SK-N-SH (cell line): ENCODE results near the gene SEZ6.

Source experiments
- CHD2 ChIP-seq: fragments of 150-350 bp; IDR thresholded peaks from 2 replicates; pipeline ENCODE4 v1.6.1; 2018; ENCODE audit warnings: low read length; ENCODE audit not compliant: partially characterized antibody
- CTCF ChIP-seq: fragments of 200-600 bp; sonication (generic); IDR thresholded peaks from 2 replicates; pipeline ENCODE4 v1.6.1; 2017; ENCODE audit warnings: antibody characterized with exemption, mild to moderate bottlenecking, moderate library complexity
- EP300 ChIP-seq, 2 experiments: IDR thresholded peaks; 2 replicates each; pipeline versions ENCODE4 v1.4.0 to v1.6.1; 2012; ENCODE audit warnings: borderline replicate concordance in 1 of 2, low read depth in 1 of 2, low read length in 1 of 2
- JUND ChIP-seq: IDR thresholded peaks from 2 replicates; pipeline ENCODE4 v1.4.0; 2012
- NRF1 ChIP-seq: IDR thresholded peaks from 2 replicates; pipeline ENCODE4 v1.6.1; 2012; ENCODE audit warnings: low read depth, mild to moderate bottlenecking, low read length
- RAD21 ChIP-seq: IDR thresholded peaks from 2 replicates; pipeline ENCODE4 v1.6.1; 2012; ENCODE audit warnings: mild to moderate bottlenecking, low read length
- RFX5 ChIP-seq: IDR thresholded peaks from 2 replicates; pipeline ENCODE4 v1.6.1; 2012; ENCODE audit warnings: mild to moderate bottlenecking, improper control_type of control experiment, low read length
- TEAD4 ChIP-seq: IDR thresholded peaks from 2 replicates; pipeline ENCODE4 v1.4.0; 2012; ENCODE audit warnings: mild to moderate bottlenecking, borderline replicate concordance; ENCODE audit not compliant: insufficient read depth
- USF1 ChIP-seq: IDR thresholded peaks from 2 replicates; pipeline ENCODE4 v1.4.0; 2012; ENCODE audit warnings: low read depth, borderline replicate concordance
- YY1 ChIP-seq: IDR thresholded peaks from 2 replicates; pipeline ENCODE4 v1.4.0; 2012; ENCODE audit warnings: low read depth, mild to moderate bottlenecking

GRCh38 chr17:28992185-28992584 is 13.6 kb downstream of the SEZ6 start:
- TF ChIP-seq CTCF (no peak), RAD21 (no peak), EP300 (IDR thresholded peaks at IDR 0.05; ENCODE audit: borderline replicate concordance in 1 of 2, low read depth in 1 of 2, low read length in 1 of 2) (no peak), CHD2 (no peak), TEAD4 (no peak), NRF1 (no peak), JUND (no peak), RFX5 (no peak), USF1 (no peak), YY1 (no peak)
